ENCODE results near the gene CNTN2.

The CNTN2 gene

DNA sequence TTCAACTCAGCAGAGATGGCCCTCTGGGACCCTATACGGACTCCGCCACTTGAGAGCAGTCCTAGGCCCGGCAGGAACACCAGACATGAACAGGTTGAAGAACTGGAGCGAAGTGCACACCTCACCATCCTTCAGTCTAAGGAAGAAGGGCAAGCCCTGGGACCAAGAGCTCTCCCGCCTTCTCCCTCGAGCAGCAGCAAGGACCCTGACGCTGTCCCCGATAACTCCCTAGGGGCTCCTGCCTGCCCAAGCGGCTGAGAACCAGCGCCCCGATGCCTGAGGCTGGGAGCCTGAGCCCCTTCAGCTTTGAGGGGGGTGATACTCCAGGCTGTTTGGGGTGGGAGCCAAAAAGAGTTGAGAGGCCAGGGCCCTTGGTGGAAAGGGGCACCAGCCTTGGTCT, 31.1 kb downstream of the CNTN2 start:
- no peak for DNase-seq

DNA sequence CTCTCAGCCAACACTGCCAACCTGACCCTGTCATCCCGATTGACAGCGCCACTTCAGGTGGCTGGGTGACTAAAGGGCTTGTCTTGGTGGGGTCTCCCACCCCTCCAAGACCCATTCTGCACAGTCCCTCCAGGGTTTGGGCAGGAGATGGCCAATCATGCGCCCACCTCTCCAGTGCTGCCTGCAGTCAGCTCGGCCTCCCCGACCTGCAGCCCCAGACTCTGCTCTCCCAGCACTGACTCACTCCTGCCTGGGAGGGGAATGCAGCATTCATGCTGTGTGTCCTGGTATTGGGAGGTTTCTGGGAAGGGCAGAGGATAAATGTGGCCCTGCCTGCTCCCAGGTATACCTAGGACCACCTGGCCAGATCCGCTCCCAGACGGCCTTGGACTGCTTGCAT, 31.5 kb downstream of the CNTN2 start:
- DNase-seq, result no peak

DNA sequence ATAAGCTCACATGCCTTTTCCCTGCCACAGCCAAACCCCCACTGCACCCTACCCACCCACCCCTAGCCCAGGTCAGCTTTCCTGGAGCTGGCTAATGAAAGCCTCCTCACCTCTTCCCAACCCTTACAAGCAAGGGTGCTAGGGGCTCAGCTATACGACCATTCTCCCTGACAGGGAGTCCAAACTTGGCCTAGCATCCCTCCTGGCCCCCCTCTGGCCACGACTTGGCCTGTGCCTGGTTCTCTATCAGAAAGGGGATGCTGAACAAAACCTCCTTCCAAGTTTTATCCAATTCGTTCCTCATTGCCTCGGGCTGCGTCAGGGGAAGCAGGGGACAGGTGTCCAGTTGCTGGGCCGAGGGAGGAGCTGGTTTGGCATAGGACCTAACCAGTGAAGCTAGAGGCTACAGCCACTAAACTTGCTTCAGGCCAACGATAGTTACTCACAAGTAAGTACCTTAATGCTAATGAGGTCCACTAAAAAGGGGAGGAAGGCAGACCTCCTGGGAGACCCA, 32.7 kb downstream of the CNTN2 start:
- DNase-seq, result no peak

DNA sequence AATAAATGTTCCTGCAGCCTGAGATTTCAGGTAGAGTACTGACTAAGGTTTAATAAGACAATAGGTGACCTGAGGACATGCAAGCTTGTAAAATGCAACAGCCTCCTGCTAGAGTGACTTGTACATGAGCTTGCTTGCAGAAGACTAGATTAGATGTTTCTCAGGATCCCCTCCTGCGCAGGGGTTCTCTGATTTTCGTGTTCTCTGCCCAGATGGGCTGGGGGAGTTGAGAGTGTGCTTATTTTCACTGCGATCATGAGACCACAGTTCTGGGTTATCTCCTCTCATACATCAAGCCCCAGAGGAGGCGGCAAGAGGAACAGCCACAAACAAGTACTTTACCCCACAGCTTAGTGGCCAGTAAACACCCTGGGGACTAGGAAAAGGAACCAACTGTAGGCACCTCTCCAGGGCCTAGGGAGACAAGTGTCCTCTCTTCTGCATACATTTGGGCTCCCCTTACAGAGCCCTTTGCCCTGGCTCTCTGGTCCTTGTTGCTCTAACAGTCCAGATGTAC, 33.3 kb downstream of the CNTN2 start:
- DNase-seq, result no peak

DNA sequence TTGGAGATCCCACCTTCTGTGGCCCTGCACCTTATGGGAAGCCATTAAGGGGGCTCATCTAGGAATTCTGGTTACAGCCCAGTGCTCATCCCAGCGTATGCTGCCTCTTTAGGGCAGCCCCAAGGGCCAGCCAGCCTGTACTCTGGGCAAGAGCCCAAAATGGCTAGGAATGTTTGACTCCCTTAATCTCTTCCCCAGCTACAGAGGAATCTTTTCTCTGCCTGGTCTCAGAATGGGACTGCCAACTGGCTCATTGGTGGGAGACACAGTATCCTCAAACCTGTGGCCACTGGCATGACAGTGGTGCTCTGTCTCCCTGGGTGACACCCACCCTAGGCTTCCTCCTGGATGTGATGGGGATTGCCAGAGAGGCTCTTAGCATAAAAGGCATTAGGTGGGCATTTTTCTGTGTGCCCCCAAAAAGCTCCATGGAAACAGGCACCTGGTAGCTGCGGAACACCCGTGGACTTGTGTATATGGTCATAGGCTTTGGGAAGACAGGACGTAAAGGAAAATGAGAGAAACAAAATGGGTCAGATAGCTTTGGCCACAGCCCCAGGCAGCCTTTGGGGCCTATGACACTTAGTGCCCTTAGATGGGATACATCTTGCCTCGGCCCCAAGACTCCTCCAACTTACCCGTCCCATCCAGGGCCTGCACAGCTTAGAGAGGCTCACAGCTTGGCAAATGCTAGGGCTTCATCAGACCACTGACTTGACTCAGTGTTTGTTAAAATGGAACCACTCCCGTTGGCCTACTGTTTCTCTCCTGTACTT, 34.3 kb downstream of the CNTN2 start:
- DNase-seq, result no peak

DNA sequence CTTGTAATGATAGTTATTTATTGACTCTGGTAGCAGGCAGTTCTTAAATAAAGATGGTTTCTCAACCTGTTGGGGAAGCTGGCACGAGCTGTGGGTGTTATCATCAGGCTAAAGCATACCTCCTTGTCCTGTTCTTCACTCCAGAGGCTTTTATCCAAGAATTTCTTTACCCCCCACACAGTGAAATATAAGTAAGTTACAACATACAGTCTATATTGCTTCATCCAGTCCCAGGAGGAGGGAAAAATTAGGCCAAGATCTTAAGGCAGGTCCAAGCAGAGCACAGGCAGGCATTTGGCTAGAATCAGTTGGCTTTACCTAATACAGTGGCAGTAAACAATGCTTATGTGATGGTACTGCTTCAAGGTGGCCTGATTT, 34.9 kb downstream of the CNTN2 start:
- DNase-seq, result no peak

DNA sequence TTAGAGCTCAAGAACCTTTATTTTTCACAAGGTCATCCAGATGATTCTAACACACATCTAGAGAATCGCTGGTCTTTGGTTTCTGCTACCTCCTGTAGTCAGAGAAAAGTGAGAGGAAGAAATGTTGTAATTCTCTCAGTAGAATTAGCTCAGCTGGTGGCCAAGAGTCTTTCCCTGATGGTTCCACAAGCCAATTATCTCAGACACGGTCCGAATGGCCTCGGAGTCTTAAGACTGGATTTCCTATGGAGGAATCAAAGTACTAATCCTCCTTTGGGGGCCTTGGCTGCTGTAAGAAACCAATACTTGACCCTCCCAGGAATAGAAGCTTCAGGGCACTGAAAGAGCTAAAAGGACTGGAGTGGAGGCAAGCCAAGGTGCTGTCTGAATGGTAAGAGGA, 39.4 kb downstream of the CNTN2 start:
- DNase-seq, result no peak

DNA sequence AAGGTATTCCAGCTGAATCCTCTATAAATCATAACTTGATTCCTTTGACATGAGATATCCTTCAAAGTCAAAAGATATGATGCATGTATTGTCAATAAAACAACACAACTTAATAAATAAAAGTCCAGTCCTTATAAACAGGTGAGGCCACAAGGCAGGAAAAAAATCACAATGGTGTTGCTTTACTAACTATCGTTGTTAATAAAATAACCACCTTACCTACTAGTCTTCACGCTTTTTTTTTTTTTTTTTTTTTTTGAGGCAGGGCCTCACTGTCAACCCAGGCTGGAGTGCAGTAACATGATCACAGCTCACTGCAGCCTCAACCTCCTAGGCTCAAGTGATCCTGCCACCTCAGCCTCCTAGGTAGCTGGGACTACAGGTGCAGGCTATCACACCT, 41.3 kb downstream of the CNTN2 start, which contains the start of gene TMEM81:
Gene TMEM81 (minus strand): TSS at position 101 of the 400 bp plus-strand sequence. CDS start 140 bp downstream, outside the sequence.
- no peak for DNase-seq

DNA sequence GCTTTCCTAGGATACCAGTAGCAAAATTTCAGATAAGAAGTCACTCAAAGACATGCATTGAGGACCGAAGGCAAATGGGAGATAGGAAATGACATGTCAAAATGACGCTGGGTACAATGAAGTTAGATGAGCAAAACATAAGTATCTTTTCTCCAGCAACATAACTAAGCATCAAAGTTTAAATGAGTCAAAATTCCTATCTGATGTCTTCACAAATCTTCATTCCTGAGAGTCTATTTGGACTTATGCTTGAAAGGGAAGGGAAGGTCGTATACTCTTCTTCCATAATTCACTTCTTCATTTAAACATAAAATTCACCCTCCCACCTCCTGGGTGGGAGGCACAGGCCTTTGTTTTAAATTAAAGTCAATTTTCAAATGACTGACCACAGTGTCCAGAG, 45.3 kb downstream of the CNTN2 start:
- DNase-seq, result no peak

DNA sequence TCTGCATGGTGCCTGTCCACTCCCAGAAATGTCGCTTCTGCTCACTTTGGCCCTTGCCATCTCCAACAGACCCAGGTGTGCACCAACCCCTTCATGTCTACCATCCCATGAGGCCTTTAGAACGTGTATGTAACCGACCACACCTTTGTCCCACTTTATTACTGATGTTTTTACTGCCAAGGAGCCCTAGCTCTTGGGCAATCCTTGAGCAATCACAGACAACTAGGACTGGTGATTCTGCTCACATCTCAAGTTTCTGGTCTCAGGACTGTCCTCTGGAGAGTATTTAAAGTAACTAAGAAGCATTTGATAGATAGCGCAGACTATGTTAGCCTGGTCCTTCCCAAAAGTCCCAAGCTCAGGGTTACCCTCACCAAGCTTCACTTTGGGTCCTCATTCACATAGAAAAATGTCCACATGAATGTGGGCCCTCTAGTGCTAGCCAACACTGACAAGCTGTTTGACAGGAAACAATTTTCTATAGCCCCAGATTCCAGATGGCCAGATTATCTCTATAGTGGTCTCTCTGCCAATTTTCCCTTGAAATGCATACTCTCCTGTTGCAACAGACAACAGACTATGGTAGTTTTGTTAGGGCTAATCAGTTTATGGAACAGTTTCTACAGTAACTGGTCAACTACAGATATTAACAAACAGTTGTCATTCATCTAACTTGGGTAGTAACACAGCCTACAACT, 48.2 kb downstream of the CNTN2 start:
- DNase-seq, result no peak

DNA sequence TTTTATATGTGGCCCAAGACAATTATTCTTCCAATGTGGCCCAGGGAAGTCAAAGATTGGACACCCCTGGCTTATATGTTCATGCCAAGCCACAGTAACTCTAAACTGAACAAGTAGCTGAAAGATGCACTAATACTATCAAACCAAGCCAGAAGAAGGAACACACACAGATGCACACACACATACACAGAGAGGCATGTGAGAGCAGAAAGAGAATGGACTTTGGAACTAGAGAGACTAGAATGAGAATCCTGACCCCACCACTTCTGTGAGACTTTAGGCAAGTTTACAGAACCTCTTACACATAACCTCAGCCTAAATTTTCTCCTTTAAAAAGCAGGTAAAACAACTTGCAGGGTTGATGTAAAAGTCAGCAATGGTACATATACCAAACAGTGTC, 52.4 kb downstream of the CNTN2 start:
- DNase-seq, result no peak

DNA sequence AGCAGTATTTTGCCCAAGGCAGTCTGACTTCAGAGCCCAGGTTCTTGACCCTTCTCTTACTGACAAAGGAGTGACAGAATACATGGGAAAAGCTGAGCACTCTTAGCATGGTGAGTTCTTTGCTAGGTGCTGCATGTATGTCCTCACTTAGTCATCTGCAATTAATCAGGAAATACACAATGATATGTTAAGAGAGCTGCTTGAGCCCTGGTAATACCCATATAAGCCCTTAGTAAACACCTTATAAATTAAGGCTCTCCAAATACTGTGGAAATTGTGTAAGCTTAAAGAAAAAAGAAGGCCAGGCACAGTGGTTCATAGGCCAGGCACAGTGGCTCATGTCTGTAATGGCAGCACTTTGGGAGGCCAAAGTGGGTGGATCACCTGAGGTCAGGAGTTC, 55.2 kb downstream of the CNTN2 start:
- DNase-seq, result no peak

DNA sequence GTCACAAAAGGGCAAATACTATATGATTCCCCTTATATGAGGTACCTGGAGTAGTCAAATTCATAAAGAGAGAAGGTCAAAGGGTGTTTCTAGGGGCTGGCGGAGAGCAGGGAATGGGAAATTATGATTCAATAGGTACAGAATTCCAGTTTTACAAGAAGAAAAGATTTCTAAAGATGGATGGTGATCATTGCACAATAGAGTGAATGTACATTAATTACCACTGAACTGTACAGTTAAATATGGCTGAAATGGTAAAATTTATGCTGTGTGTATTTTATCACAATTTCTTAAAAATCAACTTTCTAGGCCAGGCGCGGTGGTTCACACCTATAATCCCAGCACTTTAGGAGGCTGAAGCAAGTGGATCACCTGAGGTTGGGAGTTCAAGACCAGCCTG, 59.4 kb downstream of the CNTN2 start:
- no peak for DNase-seq

DNA sequence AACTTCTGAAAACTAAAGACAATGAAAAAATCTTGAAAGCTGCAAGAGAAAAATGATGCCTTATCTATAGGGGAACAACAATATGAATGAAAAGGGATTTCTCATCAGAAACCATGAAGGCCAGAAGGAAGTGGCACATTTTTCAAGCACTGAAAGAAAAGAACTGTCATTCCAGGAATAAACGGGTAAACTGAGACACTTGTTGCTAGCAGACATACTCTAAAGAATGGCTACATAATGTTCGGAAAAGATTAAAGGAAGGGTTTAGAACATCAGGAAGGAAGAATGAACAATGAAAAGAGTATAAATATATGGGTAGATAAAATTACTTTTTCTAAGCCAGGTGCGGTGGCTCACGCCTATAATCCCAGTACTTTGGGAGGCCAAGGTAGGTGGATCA, 64.3 kb downstream of the CNTN2 start:
- no peak for DNase-seq

DNA sequence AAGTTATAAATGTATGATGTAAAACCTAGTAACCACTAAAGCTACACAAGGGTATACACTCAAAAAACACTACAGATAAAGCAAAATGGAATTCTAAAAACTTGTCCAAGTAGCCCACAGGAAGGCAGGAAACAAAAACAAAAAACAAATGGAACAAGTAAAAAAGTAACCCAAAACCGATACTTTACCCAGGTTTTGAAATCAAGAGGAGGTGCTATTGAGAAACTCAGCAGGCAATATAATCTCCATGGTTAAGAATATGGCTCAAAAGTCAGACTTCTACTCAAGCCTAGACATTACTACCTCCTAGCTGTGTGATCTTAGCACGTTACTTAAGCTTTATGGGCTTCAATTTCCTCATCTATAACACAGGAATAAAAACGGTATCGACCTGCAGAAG, 65.5 kb downstream of the CNTN2 start:
- DNase-seq, result no peak

DNA sequence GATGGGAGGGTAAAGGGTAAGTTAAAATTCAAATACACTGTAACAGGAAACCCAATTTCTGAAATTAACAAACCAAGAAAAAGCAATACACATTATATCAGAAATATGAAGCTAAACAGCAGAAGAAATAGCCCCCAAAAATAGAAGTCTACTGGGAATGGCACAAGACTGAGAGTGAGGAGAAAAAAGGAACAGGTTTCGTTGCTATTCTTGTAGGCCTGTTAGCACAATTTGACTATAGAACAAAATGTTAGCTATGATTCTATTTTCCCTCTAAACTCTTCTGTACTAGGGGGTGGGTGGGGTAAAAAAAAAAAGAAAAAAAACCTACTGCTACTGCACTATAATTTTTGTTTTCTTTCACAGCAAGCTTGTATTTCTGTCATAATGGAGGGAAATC, 66.3 kb downstream of the CNTN2 start:
- DNase-seq, result no peak

DNA sequence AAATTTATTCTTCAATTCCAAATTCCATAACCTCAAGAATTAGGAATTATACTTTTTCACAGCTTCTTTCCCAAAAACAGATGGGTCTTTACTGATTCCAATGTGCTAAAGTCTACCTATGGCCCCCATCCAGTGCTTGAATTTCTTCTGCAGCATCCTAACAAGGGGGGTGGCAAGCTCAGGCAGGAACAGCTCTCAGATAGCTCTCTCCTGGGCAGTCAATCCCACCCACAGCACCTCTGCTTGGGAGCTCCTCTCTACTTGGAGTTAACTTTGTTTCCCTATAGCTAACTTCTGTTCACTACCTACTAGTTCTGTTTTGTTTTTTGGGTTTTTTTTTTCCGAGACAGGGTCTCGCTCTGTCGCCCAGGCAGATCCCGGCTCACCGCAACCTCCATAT, 66.7 kb downstream of the CNTN2 start:
- DNase-seq, result no peak

DNA sequence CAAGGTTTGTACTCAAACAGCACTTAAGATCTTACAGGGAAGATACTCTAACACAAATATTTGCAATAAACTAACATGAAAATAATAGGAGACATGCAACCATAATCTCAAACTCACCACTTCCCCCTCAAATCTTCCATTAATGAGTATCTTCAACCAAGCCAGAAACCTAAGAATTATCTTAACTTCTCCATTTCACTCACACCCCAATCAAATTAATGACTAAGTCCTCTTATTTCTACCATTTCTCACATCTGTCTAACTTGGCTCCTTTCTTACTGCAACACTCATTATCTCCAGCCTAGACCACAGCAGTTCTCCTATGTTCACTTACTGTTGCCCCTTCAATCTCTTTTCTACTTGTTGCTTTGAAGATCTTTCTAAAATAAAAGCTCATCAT, 68.3 kb downstream of the CNTN2 start:
- no peak for DNase-seq

DNA sequence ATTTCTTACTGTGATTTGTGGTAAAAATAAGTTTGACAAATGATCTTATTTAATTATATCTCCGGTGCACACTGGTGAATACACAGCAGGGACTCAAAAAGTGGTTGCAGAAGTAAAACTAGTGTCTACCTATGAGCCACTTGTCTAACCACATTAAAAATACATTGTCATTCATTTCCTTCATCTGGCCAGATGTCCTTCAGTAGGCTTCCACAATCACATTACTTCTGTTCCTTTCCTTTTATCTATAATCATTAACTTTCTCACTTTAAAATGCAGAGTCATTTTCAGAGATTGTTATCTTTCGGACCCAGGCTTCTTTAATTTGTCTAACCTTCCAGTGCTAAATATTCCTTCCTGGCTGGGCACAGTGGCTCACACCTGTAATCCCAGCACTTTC, 75.7 kb downstream of the CNTN2 start:
- DNase-seq, result no peak

DNA sequence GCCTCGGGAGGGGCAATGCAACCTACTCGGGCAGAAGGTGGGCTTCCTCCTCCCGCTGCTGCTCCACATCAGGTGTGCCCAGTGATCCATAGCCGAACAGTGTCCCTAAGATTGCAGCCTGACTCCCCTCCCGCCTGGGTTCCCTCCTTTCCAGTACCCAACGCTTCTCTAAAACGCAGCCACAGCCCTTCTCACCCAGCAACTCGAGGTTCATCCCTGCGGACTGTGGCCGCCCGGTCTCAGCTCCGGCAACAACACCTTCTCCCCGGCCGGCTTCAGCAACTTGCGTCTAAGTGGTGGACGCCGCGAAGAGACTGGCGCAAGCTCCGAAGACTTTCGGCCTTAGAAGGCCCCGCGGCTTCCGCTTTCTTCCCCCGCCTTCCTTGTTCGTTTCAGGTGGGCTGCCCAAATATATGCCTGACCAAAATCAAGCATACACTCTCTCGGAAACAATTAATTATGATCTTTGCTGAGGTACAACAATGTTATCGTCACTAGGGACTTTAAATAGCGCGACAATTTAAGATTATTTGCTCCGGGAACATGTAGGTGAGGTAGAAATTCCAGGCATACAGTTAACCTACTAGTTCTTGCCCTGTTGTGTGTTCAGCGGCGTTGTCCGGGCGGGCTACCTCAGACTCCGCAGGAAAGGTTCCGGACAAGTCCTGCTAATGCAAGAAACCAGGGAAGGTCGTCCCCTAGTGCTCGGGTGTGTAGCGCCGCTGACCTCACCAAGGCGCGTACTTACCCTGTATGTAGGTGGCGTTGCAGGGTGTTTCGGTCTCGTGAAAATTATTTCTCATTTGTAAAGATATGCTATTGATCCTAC, 78.9 kb downstream of the CNTN2 start, which contains the start of gene RBBP5:
Gene RBBP5 (minus strand): TSS at position 319 of the 829 bp plus-strand sequence. CDS start 105 bp downstream, at position 214.
- peak; percentile 92 for DNase-seq

DNA sequence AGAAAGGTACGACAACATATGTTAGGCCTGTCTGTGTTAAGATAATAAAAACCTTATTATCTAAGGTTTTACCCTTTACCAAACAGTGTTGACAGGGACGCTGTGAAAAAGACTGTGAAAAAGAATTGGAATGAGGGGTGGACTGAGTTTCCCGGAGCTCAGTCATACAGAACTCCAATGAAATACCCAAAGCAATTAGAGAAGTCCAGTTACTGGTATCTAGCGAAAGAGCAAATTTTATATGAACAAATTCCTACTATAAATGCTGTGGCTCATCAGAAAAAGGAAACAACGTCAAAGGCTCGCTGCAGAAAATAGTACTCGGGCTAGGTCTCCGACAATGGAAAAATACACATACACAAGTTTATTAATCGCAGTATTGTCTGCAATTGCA, 79.5 kb downstream of the CNTN2 start:
- DNase-seq, result no peak

DNA sequence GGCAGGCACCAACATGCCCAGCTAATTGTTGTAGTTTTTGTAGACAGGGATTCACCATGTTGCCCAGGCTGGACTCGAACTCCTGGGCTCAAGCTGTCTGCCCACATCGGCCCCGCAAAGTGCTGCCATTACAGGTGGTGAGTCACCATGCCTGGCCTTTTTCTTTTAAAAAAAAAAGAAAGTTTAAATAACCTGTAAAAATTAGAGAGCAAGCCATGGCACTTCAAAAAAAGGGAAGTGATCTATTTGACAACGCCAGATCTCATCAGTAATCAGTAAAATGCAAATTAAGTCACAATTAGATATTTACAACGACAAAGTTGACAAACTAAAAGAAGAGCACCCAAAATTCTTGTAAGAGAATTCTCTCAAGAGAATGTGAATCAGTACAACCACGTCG, 81.7 kb downstream of the CNTN2 start:
- no peak for DNase-seq

DNA sequence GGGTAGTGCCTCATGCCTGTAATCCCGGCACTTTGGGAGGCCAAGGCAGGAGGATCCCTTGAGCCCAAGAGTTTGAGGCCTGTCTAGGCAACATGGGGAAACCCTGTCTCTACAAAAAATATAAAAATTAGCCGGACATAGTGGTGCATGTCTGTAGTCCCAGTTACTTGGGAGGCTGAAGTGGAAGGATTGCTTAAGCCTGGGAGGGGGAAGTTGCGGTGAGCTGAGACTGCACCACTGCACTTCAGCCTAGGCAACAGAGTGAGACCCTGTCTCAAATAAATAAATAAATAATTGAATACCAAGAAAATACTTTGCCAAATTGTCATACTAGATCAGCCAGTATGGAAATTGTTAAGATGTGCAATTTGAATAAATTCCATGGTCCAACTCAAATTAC, 84.6 kb downstream of the CNTN2 start:
- no peak for DNase-seq
